Parathyroid adenoma (tissue), 2 donors: ENCODE data around the gene PCK1.

ENCODE experiments used
- H2AFZ ChIP-seq: fragments of 300-600 bp; sonication (generic); one replicate; pipeline ENCODE4 v1.7.0; 2017; ENCODE audit warnings: antibody characterized with exemption, mild to moderate bottlenecking
- H3K27ac ChIP-seq: fragments of 300-600 bp; sonication (generic); one replicate; pipeline ENCODE4 v1.7.0; 2017
- H3K27me3 ChIP-seq: fragments of 300-600 bp; sonication (generic); one replicate; pipeline ENCODE4 v1.7.0; 2017; ENCODE audit warnings: low read length; ENCODE audit not compliant: control insufficient read depth, insufficient read depth
- H3K36me3 ChIP-seq: fragments of 300-600 bp; sonication (generic); one replicate; pipeline ENCODE4 v1.7.0; 2017; ENCODE audit warnings: low read length; ENCODE audit not compliant: control insufficient read depth, insufficient read depth
- H3K4me1 ChIP-seq: fragments of 300-600 bp; sonication (generic); one replicate; pipeline ENCODE4 v1.7.0; 2017; ENCODE audit warnings: control low read depth
- H3K4me2 ChIP-seq: fragments of 300-600 bp; sonication (generic); one replicate; pipeline ENCODE4 v1.7.0; 2017; ENCODE audit warnings: low read length
- H3K4me3 ChIP-seq: fragments of 300-600 bp; sonication (generic); one replicate; pipeline ENCODE4 v1.7.0; 2017; ENCODE audit warnings: low read depth, low read length
- H3K79me2 ChIP-seq: fragments of 300-600 bp; sonication (generic); one replicate; pipeline ENCODE4 v1.7.0; 2017; ENCODE audit warnings: control low read depth
- H3K9ac ChIP-seq: fragments of 300-600 bp; sonication (generic); one replicate; pipeline ENCODE4 v1.7.0; 2017; ENCODE audit warnings: mild to moderate bottlenecking
- H3K9me3 ChIP-seq: fragments of 300-600 bp; sonication (generic); one replicate; pipeline ENCODE4 v1.7.0; 2017; ENCODE audit warnings: low read length; ENCODE audit not compliant: control insufficient read depth
- TF ChIP-seq, protein P1 (sequence below): fragments of 300-600 bp; sonication (generic); IDR thresholded peaks from one replicate; pipeline ENCODE4 v1.7.0; 2017; ENCODE audit warnings: antibody characterized with exemption, mild to moderate bottlenecking
- donor health status: primary hyperparathyroidism.

PCK1 gene

DNA sequence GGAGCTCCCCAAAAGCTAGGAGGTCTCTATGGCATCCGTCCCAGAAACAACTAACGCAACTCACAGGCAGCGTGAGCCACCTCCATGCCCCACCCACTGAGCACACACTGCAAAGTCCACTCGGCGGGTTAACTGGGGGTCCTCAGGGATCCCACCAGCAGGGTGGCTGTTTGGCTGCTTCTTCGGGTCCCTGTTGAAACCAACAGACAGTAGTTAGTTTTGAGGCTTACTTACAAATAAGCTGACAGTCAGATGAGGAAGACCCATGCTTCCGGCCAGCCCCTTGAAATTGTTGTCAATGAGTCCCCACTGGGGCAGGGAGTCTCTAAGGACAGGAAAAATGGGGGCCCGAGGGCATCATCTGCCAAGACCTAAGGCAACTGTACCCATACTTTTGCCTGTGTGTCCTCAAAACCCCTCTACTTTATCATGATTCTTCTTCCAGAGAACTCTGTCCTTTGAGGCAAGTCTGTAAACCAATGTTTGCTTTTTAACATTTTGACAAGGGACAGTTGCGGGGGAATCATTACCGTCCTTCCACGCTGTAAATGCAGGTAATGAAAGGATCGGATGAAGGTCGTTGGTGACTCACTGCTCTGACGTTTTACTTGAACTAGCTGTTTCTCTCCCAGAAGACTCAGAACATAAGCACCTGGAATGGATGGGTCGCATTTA, 2.2 kb upstream of the PCK1 start:
- Histone ChIP-seq H3K9ac (no peak overlapping the region), H3K4me3 (no peak overlapping the region), H3K79me2 (no peaks in the 10 kb centered on the region), H3K27ac (no peak overlapping the region), H3K36me3 (no peaks in the 10 kb centered on the region), H3K9me3 (no peaks in the 10 kb centered on the region), H2AFZ (no peak overlapping the region), H3K4me2 (no peak overlapping the region), H3K27me3 (peaks cover 4% of the 10 kb centered on the region), H3K4me1 (no peaks in the 10 kb centered on the region)
- TF ChIP-seq, protein P1, sequence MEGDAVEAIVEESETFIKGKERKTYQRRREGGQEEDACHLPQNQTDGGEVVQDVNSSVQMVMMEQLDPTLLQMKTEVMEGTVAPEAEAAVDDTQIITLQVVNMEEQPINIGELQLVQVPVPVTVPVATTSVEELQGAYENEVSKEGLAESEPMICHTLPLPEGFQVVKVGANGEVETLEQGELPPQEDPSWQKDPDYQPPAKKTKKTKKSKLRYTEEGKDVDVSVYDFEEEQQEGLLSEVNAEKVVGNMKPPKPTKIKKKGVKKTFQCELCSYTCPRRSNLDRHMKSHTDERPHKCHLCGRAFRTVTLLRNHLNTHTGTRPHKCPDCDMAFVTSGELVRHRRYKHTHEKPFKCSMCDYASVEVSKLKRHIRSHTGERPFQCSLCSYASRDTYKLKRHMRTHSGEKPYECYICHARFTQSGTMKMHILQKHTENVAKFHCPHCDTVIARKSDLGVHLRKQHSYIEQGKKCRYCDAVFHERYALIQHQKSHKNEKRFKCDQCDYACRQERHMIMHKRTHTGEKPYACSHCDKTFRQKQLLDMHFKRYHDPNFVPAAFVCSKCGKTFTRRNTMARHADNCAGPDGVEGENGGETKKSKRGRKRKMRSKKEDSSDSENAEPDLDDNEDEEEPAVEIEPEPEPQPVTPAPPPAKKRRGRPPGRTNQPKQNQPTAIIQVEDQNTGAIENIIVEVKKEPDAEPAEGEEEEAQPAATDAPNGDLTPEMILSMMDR, result no peak

DNA sequence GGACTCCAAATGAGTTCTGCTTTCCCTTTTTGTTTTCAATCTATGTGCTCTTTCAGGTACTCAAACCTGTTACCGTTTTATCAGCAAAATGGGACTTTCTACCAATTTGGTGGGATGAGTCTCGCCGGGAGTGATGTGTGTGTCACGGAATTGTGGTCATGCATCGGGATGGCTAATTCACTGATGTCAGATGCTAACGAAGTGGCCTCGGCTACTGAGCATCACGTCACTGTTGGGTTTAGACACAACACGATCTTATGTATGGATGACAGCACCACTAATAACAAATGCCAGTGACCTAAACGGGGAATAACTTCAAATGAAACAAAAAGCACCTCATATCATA, 1.6 kb upstream of the PCK1 start:
- no peak overlapping the region for H3K27ac ChIP-seq
- H3K4me3 ChIP-seq, result no peak overlapping the region
- no peaks in the 10 kb centered on the region for H3K79me2 ChIP-seq
- H3K36me3 ChIP-seq, result no peaks in the 10 kb centered on the region
- no peaks in the 10 kb centered on the region for H3K4me1 ChIP-seq
- H3K4me2 ChIP-seq, result no peak overlapping the region
- TF ChIP-seq, protein P1, result no peak
- peaks cover 4% of the 10 kb centered on the region for H3K27me3 ChIP-seq
- no peak overlapping the region for H2AFZ ChIP-seq
- no peak overlapping the region for H3K9ac ChIP-seq
- no peaks in the 10 kb centered on the region for H3K9me3 ChIP-seq

DNA sequence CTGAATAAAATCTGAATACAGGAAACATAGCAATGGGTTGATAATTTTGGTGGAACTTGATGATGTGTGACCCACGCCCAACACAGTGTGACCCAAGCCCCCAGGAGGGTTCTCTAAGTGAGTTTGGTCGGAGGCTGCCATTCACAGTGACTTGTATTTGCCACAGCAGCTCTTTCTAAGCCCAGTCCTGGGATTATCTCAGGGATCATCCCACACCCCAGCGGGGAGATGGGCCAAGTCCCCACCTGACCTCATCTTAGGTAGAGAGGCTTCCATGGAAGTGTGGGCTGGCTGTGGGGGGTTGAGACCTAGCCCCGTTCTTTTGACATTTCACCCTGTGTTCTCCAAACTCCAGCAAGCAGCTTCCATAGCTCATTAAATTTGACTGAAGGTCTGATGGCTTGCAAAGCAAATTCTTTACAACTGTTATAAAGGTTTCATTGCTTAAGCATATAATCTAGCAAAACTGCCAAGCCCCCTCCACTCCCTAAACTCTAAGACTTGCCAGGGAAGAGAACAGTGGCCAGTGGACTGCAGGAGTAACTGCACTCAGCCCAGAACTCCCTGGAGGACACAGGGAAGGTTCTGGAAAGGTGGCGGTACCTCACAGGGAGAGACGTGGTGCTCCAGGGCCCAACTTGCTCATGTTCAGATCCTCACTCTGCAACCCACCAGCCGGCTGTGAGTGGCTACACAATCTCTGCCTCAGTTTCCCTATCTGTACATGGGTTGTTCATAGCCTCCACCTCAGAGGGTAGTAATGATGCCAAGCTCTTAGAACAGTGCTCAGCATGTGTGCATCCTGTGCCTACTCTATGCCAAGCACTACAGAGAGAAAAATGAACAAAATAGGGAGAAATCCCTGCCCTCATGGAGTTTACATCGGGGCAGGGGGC, 1.0 kb upstream of the PCK1 start:
- Histone ChIP-seq H3K4me2 (no peak overlapping the region), H3K9me3 (no peaks in the 10 kb centered on the region), H3K36me3 (no peaks in the 10 kb centered on the region), H3K27me3 (peaks cover 4% of the 10 kb centered on the region), H3K4me1 (no peaks in the 10 kb centered on the region), H3K4me3 (no peak overlapping the region), H3K27ac (no peak overlapping the region), H2AFZ (no peak overlapping the region), H3K9ac (no peak overlapping the region), H3K79me2 (no peaks in the 10 kb centered on the region)
- TF ChIP-seq, protein P1, result no peak

DNA sequence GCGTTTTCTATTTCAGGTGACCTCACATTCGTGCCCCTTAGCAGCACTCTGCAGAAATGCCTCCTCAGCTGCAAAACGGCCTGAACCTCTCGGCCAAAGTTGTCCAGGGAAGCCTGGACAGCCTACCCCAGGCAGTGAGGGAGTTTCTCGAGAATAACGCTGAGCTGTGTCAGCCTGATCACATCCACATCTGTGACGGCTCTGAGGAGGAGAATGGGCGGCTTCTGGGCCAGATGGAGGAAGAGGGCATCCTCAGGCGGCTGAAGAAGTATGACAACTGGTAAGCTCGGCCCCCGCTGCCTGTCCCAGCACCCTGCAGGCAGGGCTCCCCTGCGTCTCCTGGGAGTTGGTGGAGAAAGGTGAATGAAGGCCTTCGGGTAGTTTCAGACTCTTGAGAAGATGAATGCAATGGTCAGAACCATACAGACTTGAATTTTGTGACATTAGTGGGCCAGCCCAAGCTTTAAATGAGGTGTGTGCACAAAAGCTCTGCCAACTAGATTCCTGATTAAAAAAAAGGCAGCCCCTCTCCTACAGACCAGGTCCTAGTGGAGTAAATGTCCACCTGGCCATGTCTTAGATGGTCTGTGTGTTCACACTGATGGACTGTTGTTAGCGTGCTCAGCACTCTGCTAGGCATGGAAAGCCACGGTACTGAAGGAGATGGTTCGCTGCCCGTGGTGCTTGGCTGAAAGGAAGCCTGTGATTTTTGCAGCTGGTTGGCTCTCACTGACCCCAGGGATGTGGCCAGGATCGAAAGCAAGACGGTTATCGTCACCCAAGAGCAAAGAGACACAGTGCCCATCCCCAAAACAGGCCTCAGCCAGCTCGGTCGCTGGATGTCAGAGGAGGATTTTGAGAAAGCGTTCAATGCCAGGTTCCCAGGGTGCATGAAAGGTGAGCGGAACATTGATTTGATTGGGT, 708 bp downstream of the PCK1 start:
- no peak overlapping the region for H3K27ac ChIP-seq
- H3K4me1 ChIP-seq, result no peaks in the 10 kb centered on the region
- TF ChIP-seq, protein P1, result no peak
- H3K4me2 ChIP-seq, result no peak overlapping the region
- H3K4me3 ChIP-seq, result no peak overlapping the region
- no peak overlapping the region for H3K9ac ChIP-seq
- no peaks in the 10 kb centered on the region for H3K9me3 ChIP-seq
- H3K36me3 ChIP-seq, result no peaks in the 10 kb centered on the region
- H3K27me3 ChIP-seq, result peaks cover 4% of the 10 kb centered on the region
- H3K79me2 ChIP-seq, result no peaks in the 10 kb centered on the region
- H2AFZ ChIP-seq, result no peak overlapping the region
